Smooth muscle cell (in vitro differentiated cells): Measurements from ENCODE around the gene LGSN. TPM values are rescaled to one million over a fixed set of nuclear protein-coding genes. Genes with fewer than 3 reads are reported as not detected.
A peak's percentile ranks its signal among the peaks of the same experiment; 100 is the strongest.

ENCODE experiments used
- DNase-seq: peaks from one replicate; lab custom pipeline; 2025; ENCODE audit not compliant: unreplicated experiment; lab: John Stamatoyannopoulos, UW
- H2AFZ ChIP-seq: fragments of 200-600 bp; sonication (generic); 2 replicates; pipeline ENCODE4 v1.6.0; 2016; ENCODE audit warnings: antibody characterized with exemption, low read depth, mild to moderate bottlenecking
- H3F3A ChIP-seq: fragments of 200-600 bp; sonication (generic); 2 replicates; pipeline ENCODE4 v1.6.0; 2017; ENCODE audit warnings: antibody characterized with exemption, low read depth
- H3K27ac ChIP-seq: fragments of 200-600 bp; sonication (generic); 2 replicates; pipeline ENCODE4 v1.5.1; 2016; ENCODE audit warnings: low read depth, mild to moderate bottlenecking
- H3K27me3 ChIP-seq: fragments of 200-600 bp; sonication (generic); 2 replicates; pipeline ENCODE4 v1.6.1; 2016; ENCODE audit warnings: low read depth, mild to moderate bottlenecking
- H3K36me3 ChIP-seq: fragments of 200-600 bp; sonication (generic); 2 replicates; pipeline ENCODE4 v1.5.1; 2016; ENCODE audit warnings: low read depth
- H3K4me1 ChIP-seq: fragments of 200-600 bp; sonication (generic); 2 replicates; pipeline ENCODE4 v1.5.1; 2016; ENCODE audit warnings: low read depth
- H3K4me2 ChIP-seq: fragments of 200-600 bp; sonication (generic); 2 replicates; pipeline ENCODE4 v1.6.0; 2016; ENCODE audit warnings: mild to moderate bottlenecking
- H3K4me3 ChIP-seq: fragments of 200-600 bp; sonication (generic); 2 replicates; pipeline ENCODE4 v1.5.1; 2016; ENCODE audit warnings: mild to moderate bottlenecking
- H3K79me2 ChIP-seq: fragments of 200-600 bp; sonication (generic); 2 replicates; pipeline ENCODE4 v1.6.0; 2016; ENCODE audit warnings: low read depth, mild to moderate bottlenecking
- H3K9ac ChIP-seq: fragments of 200-600 bp; sonication (generic); 2 replicates; pipeline ENCODE4 v1.6.0; 2016; ENCODE audit warnings: low read depth
- H3K9me3 ChIP-seq: fragments of 200-600 bp; sonication (generic); replicated peaks from 2 replicates; pipeline ENCODE4 v1.5.1; 2016; ENCODE audit warnings: low read depth
- H4K20me1 ChIP-seq: fragments of 200-600 bp; sonication (generic); 2 replicates; pipeline ENCODE4 v1.6.0; 2016; ENCODE audit warnings: low read depth
- CTCF ChIP-seq: fragments of 200-600 bp; sonication (generic); IDR thresholded peaks from 2 replicates; pipeline ENCODE4 v1.5.1; 2017; ENCODE audit warnings: borderline replicate concordance, mild to moderate bottlenecking, antibody characterized with exemption; ENCODE audit not compliant: insufficient read depth, poor library complexity, severe bottlenecking
- WGBS: methylation state at CpG from one replicate; pipeline ENCODE4 v1.1.7; 2016; ENCODE audit warnings: low lambda C conversion rate; 5-methylcytosine and 5-hydroxymethylcytosine counted together
- polyA plus RNA-seq: library from polyadenylated mRNA; unstranded; fragments of >200 nt; fragmentation: Nextera tagmentation; extraction: Ambion mirVana; gene quantifications from 2 replicates; pipeline ENCODE4 v1.2.1, GENCODE V29; 2016
- total RNA-seq: library from RNA; depleted of rRNA; stranded (reverse); fragments of >200 nt; gene quantifications from 2 replicates; pipeline ENCODE4 v1.2.3, GENCODE V29; 2014

Gene LGSN
- total and polyA plus RNA-seq, 2 experiments from 2014 or later, result not detected

- no peak for DNase-seq
- no peak overlapping the region for H3K4me2 ChIP-seq
- H3K4me3 ChIP-seq, result no peak overlapping the region
Observed at GRCh38 chr6:63307581-63308246, 12.1 kb downstream of the LGSN start.

GRCh38 chr6:63306420-63306819, 13.4 kb downstream of the LGSN start:
- no peak for DNase-seq
- Histone ChIP-seq H3K4me1 (no peaks in the 10 kb centered on the region), H4K20me1 (no peaks in the 10 kb centered on the region), H3K9ac (no peak overlapping the region), H3K4me2 (no peak overlapping the region), H3K36me3 (no peaks in the 10 kb centered on the region), H3K79me2 (no peaks in the 10 kb centered on the region), H3K9me3 (no peaks in the 10 kb centered on the region), H3K27ac (no peak overlapping the region), H3K4me3 (no peak overlapping the region), H3K27me3 (no peaks in the 10 kb centered on the region), H2AFZ (no peak overlapping the region), H3F3A (no peaks in the 10 kb centered on the region)
- no peak for TF ChIP-seq CTCF
- 90% methylated on average over 3 of the region's 3 CpGs for WGBS

More at GRCh38 chr6:63307581-63308246, 12.1 kb downstream of the LGSN start:
- H4K20me1 ChIP-seq, result no peaks in the 10 kb centered on the region
- no peaks in the 10 kb centered on the region for H3K36me3 ChIP-seq
- WGBS, result 42% methylated on average over 3 of the region's 3 CpGs
- H3F3A ChIP-seq, result no peaks in the 10 kb centered on the region
- no peaks in the 10 kb centered on the region for H3K4me1 ChIP-seq
- no peak overlapping the region for H3K9ac ChIP-seq
- H3K9me3 ChIP-seq, result no peaks in the 10 kb centered on the region
- TF ChIP-seq CTCF, result peak; percentile 53
- no peak overlapping the region for H3K27ac ChIP-seq
- H3K27me3 ChIP-seq, result no peaks in the 10 kb centered on the region
- no peaks in the 10 kb centered on the region for H3K79me2 ChIP-seq
- no peak overlapping the region for H2AFZ ChIP-seq

GRCh38 chr6:63305277-63305676, 14.5 kb downstream of the LGSN start:
- H3K4me2 ChIP-seq, result no peak overlapping the region
- H3K4me3 ChIP-seq, result no peak overlapping the region
- no peak for DNase-seq
- H3K36me3 ChIP-seq, result no peaks in the 10 kb centered on the region
- no peaks in the 10 kb centered on the region for H3K9me3 ChIP-seq
- H3K4me1 ChIP-seq, result no peaks in the 10 kb centered on the region
- 92% methylated on average over 2 of the region's 2 CpGs for WGBS
- H3K27me3 ChIP-seq, result no peaks in the 10 kb centered on the region
- no peak overlapping the region for H3K27ac ChIP-seq
- H3K9ac ChIP-seq, result no peak overlapping the region
- no peaks in the 10 kb centered on the region for H3F3A ChIP-seq
- H3K79me2 ChIP-seq, result no peaks in the 10 kb centered on the region
- H4K20me1 ChIP-seq, result no peaks in the 10 kb centered on the region
- no peak for TF ChIP-seq CTCF
- no peak overlapping the region for H2AFZ ChIP-seq

- H3K27ac ChIP-seq, result no peak overlapping the region
- no peaks in the 10 kb centered on the region for H4K20me1 ChIP-seq
- H3K9ac ChIP-seq, result no peak overlapping the region
- no peaks in the 10 kb centered on the region for H3K4me1 ChIP-seq
- no peaks in the 10 kb centered on the region for H3F3A ChIP-seq
- no peaks in the 10 kb centered on the region for H3K36me3 ChIP-seq
- no peaks in the 10 kb centered on the region for H3K9me3 ChIP-seq
- no peak overlapping the region for H3K4me3 ChIP-seq
- no peaks in the 10 kb centered on the region for H3K27me3 ChIP-seq
- DNase-seq, result no peak
- TF ChIP-seq CTCF, result no peak
- no peaks in the 10 kb centered on the region for H3K79me2 ChIP-seq
- H3K4me2 ChIP-seq, result no peak overlapping the region
- H2AFZ ChIP-seq, result no peak overlapping the region
Observed at GRCh38 chr6:63303476-63303875, 16.3 kb downstream of the LGSN start.
